IMR-90 (cell line): ENCODE data around the gene CNDP1. TPM values are rescaled to one million over a fixed set of nuclear protein-coding genes. Genes with fewer than 3 reads are reported as not detected.

ENCODE experiments used
- CHD1 ChIP-seq: IDR thresholded peaks from 2 replicates; pipeline ENCODE4 v1.6.1; 2012; ENCODE audit warnings: low read depth, low read length, improper control_type of control experiment
- MAFK ChIP-seq: IDR thresholded peaks from 2 replicates; pipeline ENCODE4 v1.6.1; 2012; ENCODE audit warnings: low read depth, low read length, improper control_type of control experiment
- MXI1 ChIP-seq: IDR thresholded peaks from 2 replicates; pipeline ENCODE4 v1.6.1; 2012; ENCODE audit warnings: low read depth, mild to moderate bottlenecking, low read length, moderate library complexity, borderline replicate concordance
- NFE2L2 ChIP-seq: fragments of 150-350 bp; IDR thresholded peaks from 2 replicates; pipeline ENCODE4 v1.6.1; 2016; ENCODE audit warnings: low read depth, mild to moderate bottlenecking, low read length
- SMC3 ChIP-seq: fragments of 150-350 bp; IDR thresholded peaks from 2 replicates; pipeline ENCODE4 v1.6.1; 2016; ENCODE audit warnings: low read depth, mild to moderate bottlenecking, antibody characterized with exemption, low read length, moderate library complexity
- polyA plus RNA-seq, 3 experiments: library from polyadenylated mRNA; depleted of rRNA; stranded (reverse); fragments of >200 nt; gene quantifications; 2 replicates each; pipeline ENCODE4 v1.2.3, GENCODE V29; 2012; ENCODE audit warnings: low replicate concordance in 1 of 3
- total RNA-seq: library from RNA; depleted of rRNA; stranded (reverse); fragments of >200 nt; gene quantifications from 2 replicates; pipeline ENCODE4 v1.2.3, GENCODE V29; 2012

CNDP1 gene
- total and polyA plus RNA-seq, 2 of the 4 experiments (the other 2 are of a cell fraction): not detected

DNA sequence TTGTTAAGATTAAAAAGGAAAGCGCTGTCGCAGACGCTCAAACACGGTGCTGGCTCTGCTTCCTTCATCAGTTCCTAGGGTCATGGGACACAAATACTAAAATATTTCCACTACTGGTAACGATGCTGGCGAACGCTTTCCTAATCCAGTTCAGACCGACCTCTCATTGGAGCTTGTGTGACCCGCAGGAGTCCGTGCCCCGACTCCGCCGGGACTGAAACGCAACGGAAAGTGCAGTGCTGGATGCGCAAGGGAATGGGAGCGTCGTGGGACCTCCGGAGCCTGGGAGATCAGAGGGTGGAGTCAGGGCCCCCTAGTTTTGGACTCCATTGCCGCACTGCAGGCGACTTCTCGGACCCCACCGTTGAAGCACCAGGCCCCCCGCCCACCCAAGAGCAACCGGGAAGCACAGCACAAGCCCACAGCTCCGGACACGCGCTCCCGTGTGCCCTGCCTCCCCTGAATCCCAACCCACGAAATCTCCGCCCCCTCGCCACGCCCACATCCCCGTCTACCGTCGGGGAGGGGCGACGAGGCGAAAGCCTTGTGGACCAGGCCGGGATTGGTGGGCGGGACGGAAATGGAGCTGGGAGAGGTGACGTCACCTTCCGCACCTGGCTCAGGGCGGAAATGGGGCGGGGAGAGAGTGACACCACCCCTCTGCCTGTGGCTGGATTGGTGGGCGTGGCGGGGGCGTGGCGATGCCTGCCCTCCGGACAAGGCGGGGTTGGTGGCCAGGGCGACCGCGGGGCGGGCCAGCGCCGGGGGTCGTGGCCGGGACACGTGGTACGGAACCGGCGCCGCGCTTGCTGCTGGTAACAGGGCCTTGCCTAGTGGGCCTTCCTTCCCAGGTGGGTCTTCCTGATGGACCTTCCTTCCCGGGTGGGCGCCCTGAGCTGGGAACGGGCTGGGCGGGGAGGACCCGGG, 38.5 kb upstream of the CNDP1 start, which contains the start of gene CNDP2 (continued):
- TF ChIP-seq SMC3 (no peak), CHD1 (no peak), NFE2L2 (no peak), MXI1 (peak; percentile 94), MAFK (no peak)
